Kidney epithelial cell (primary cell): ENCODE measurements around the gene ALK. TPM values are rescaled to one million over a fixed set of nuclear protein-coding genes. Genes with fewer than 3 reads are reported as not detected.

ENCODE experiments used
- DNase-seq: peaks from one replicate; pipeline ENCODE4 v3.0.0-alpha.2; 2010; ENCODE audit warnings: low read depth
- H3K27me3 ChIP-seq: 2 replicates; pipeline ENCODE4 v1.6.0; 2011; ENCODE audit warnings: low read length; ENCODE audit not compliant: control insufficient read depth, insufficient read depth
- H3K36me3 ChIP-seq: 2 replicates; pipeline ENCODE4 v1.5.1; 2011; ENCODE audit warnings: low read length; ENCODE audit not compliant: control insufficient read depth, insufficient read depth
- H3K4me3 ChIP-seq: 2 replicates; pipeline ENCODE4 v1.5.1; 2011; ENCODE audit warnings: low read depth, mild to moderate bottlenecking, control low read depth, low read length
- CTCF ChIP-seq: IDR thresholded peaks from 2 replicates; pipeline ENCODE4 v1.5.1; 2011; ENCODE audit warnings: mild to moderate bottlenecking, moderate library complexity, low read length, control low read depth, inconsistent platforms; ENCODE audit not compliant: insufficient read depth, poor library complexity, severe bottlenecking
- total RNA-seq: library from RNA; depleted of rRNA; stranded (reverse); fragments of >200 nt; gene quantifications from 2 replicates; pipeline ENCODE4 v1.2.3, GENCODE V29; 2015

ALK gene
- total RNA-seq, 1 donor from 2014 or later, result not detected

- no peak for DNase-seq
- no peak for TF ChIP-seq CTCF
- Histone ChIP-seq H3K27me3 (no peaks in the 10 kb centered on the region), H3K36me3 (no peaks in the 10 kb centered on the region), H3K4me3 (no peak overlapping the region)
Measured at GRCh38 chr2:29603341-29603740, 318.0 kb downstream of the ALK start.

GRCh38 chr2:29601872-29602271 lies 319.5 kb downstream of the ALK start:
- no peaks in the 10 kb centered on the region for H3K36me3 ChIP-seq
- no peak for TF ChIP-seq CTCF
- H3K27me3 ChIP-seq, result no peaks in the 10 kb centered on the region
- no peak for DNase-seq
- no peak overlapping the region for H3K4me3 ChIP-seq

- no peak for DNase-seq
- no peaks in the 10 kb centered on the region for H3K36me3 ChIP-seq
- TF ChIP-seq CTCF, result no peak
- no peaks in the 10 kb centered on the region for H3K27me3 ChIP-seq
- H3K4me3 ChIP-seq, result no peak overlapping the region
Measured at GRCh38 chr2:29601321-29601720, 320.1 kb downstream of the ALK start.

GRCh38 chr2:29599946-29600345 lies 321.4 kb downstream of the ALK start:
- TF ChIP-seq CTCF, result no peak
- Histone ChIP-seq H3K27me3 (no peaks in the 10 kb centered on the region), H3K36me3 (no peaks in the 10 kb centered on the region), H3K4me3 (no peak overlapping the region)
- no peak for DNase-seq

- TF ChIP-seq CTCF, result no peak
- DNase-seq, result no peak
- H3K4me3 ChIP-seq, result no peak overlapping the region
Measured at GRCh38 chr2:29598978-29599377, 322.4 kb downstream of the ALK start.

GRCh38 chr2:29597035-29597434 lies 324.4 kb downstream of the ALK start:
- Histone ChIP-seq H3K36me3 (no peaks in the 10 kb centered on the region), H3K4me3 (no peak overlapping the region), H3K27me3 (no peaks in the 10 kb centered on the region)
- TF ChIP-seq CTCF, result no peak
- no peak for DNase-seq

More at GRCh38 chr2:29598978-29599377, 322.4 kb downstream of the ALK start:
- Histone ChIP-seq H3K27me3 (no peaks in the 10 kb centered on the region), H3K36me3 (no peaks in the 10 kb centered on the region)
